GM12865 (cell line): ENCODE measurements around the gene ID1.

Experiments
- DNase-seq: peaks from one replicate; pipeline ENCODE4 v3.0.0; 2010; ENCODE audit warnings: low read depth
- H3K4me3 ChIP-seq: 2 replicates; pipeline ENCODE4 v1.5.1; 2011; ENCODE audit warnings: mild to moderate bottlenecking, low read depth, low read length, control low read depth
- CTCF ChIP-seq: IDR thresholded peaks from 2 replicates; pipeline ENCODE4 v1.5.1; 2011; ENCODE audit warnings: low read length, control low read depth, low read depth, inconsistent platforms; ENCODE audit not compliant: insufficient read depth; ENCODE audit errors: missing control alignments

Gene ID1

GRCh38 chr20:31654534-31654933 lies 49.4 kb downstream of the ID1 start:
- DNase-seq, result no peak
- TF ChIP-seq CTCF, result no peak
- H3K4me3 ChIP-seq, result no peak overlapping the region
